Fibroblast of skin of left quadriceps (primary cell): ENCODE measurements around the gene SIK2.
A peak's percentile ranks its signal among the peaks of the same experiment; 100 is the strongest.
"Not testable (repeated sequence)": the region's sequence is repeated elsewhere in the genome, so short reads cannot be mapped to it uniquely, and the experiment has no call there.

ENCODE experiments used
- DNase-seq, 2 experiments: peaks; one replicate each; pipeline ENCODE4 v3.0.0-alpha.2; 2013; ENCODE audit warnings: low read depth in 2 of 2

The SIK2 gene

GRCh38 chr11:111657905-111658304 lies 55.7 kb downstream of the SIK2 start:
- not testable (repeated sequence) for DNase-seq

GRCh38 chr11:111658493-111658892 lies 56.2 kb downstream of the SIK2 start:
- not testable (repeated sequence) for DNase-seq

- no peak for DNase-seq
These were observed 57.2 kb downstream of the SIK2 start for GRCh38 chr11:111659201-111660115.

GRCh38 chr11:111660822-111661221 lies 58.6 kb downstream of the SIK2 start:
- no peak for DNase-seq

GRCh38 chr11:111663820-111664219 lies 61.6 kb downstream of the SIK2 start:
- no peak for DNase-seq

DNA sequence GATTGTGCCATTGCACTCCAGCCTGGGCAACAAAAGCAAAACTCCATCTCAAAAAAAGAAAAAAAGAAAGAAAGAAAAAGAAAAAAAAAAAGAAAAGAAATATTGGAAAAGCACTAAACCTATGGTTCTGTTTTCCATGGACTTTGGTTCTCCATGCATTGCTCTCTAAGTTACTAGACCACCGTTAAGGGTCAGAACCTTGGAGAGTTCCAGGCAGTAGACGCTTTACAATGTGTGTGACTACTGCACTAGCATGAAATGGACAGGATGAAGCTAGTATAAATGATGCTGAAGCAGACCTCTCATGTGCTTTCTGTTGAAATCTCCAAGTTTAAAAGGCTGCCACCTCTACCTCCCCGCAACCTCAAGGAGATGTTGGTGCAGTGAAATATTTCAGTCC lies 63.5 kb downstream of the SIK2 start:
- peak; percentile 42 to 43 for DNase-seq

- DNase-seq: no peak
These were observed 66.7 kb downstream of the SIK2 start for GRCh38 chr11:111668980-111669379.

- no peak for DNase-seq
These were observed 69.1 kb downstream of the SIK2 start for GRCh38 chr11:111671383-111671782.

GRCh38 chr11:111672949-111673348 lies 70.7 kb downstream of the SIK2 start:
- DNase-seq: no peak

- no peak for DNase-seq
These were observed 72.7 kb downstream of the SIK2 start for GRCh38 chr11:111674941-111675340.

- DNase-seq: no peak
These were observed 73.6 kb downstream of the SIK2 start for GRCh38 chr11:111675891-111676290.

DNA sequence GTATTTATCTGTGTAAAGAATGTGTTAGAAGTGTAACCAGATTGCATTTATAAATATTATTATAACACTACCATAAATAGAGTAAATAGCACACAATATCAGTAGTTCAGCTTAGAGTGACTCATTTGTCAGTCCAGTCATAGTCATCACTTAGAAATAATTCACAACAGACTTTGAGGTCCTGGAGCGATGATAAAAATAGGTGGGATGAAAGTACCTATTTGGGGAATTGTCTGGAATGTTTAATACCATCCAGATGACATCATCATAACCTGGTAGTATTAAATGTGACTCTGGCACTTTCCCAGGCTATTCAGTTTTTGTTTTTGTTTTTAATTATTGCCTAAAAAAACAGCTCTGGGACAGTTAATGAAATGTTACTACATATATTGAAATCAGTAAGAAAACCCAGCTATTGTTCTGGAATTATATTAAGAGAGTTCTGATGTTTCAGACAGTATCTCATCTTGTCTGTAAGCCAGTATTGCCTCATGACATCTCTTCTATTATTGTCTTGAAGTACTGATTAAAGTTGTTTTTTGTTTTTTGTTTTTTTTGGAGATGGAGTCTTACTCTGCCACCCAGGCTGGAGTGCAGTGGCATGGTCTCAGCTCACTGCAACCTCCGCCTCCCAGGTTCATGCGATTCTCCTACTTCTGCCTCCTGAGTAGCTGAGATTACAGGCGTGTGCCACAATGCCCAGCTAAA lies 74.8 kb downstream of the SIK2 start:
- no peak for DNase-seq

DNA sequence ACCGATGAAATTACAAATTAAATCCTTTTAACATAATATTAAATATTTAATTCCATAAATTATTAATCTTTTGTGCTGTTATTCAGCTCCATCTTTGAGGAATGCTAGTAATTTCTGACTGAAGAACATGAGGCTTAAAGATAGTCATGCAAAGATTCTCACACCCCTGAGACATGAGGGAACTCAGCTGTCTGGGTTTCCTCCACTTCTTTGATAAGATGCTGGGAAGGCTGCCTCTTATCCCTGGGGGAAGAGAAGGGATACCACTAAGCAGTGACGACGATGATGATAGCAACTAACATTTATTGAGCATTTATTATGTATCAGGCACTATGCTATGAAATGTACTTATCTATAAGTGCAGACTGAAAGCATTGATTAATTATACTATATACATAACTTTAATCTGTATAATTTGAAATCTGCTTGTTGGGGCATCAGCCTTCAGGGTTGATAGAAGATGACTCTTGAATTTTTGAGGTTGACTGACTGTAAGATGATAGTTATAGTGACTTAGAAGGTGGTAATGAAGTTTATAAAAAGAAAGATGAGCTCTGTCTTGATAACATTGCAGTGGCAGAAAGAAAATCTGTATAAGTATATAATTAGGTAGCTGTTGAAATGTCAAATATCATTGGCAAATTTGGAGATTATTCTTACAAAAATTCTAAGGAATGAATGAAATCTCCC lies 78.4 kb downstream of the SIK2 start:
- DNase-seq: no peak

GRCh38 chr11:111683806-111684205 lies 81.6 kb downstream of the SIK2 start:
- DNase-seq: no peak

DNA sequence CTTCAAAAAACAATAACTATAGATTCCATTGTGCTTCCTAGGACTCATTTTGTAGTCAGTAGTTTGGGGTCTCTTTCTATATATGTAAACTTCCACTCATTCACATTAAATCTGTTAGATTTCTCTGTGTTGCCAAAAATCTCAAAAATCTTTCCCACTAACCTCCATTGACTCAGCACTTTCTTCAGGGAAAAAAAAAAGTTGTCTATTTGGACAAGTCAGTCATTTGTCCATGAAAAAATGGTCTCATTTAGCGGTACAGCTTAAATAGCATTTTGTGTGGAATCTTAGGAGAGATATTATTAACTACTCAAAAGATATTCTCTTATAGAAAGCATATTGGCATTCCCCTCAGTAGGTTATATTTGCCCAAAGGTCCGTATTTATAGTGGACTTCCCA lies 82.0 kb downstream of the SIK2 start:
- DNase-seq: no peak

GRCh38 chr11:111688013-111688412 lies 85.8 kb downstream of the SIK2 start:
- no peak for DNase-seq

DNA sequence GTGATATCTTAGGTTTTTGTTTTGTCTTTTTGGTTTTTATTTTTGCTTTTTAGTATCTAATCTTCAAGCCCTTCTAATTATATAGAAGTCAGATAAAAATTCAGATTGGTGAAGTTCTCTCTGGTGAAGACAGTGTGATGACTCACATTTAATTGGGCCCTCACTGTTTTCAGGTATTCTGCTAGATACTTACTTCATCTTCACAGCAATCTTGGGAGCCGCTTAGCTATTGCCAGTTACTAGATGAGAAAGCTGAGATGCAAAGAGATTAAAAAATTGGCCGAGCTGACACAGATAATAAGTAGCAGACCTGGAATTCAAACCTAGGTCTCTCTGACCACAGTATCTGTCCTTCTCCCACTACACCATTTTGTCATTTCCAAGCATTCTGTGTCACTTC lies 88.9 kb downstream of the SIK2 start:
- DNase-seq: no peak

- DNase-seq: no peak
These were observed 89.5 kb downstream of the SIK2 start for GRCh38 chr11:111691741-111692140.

DNA sequence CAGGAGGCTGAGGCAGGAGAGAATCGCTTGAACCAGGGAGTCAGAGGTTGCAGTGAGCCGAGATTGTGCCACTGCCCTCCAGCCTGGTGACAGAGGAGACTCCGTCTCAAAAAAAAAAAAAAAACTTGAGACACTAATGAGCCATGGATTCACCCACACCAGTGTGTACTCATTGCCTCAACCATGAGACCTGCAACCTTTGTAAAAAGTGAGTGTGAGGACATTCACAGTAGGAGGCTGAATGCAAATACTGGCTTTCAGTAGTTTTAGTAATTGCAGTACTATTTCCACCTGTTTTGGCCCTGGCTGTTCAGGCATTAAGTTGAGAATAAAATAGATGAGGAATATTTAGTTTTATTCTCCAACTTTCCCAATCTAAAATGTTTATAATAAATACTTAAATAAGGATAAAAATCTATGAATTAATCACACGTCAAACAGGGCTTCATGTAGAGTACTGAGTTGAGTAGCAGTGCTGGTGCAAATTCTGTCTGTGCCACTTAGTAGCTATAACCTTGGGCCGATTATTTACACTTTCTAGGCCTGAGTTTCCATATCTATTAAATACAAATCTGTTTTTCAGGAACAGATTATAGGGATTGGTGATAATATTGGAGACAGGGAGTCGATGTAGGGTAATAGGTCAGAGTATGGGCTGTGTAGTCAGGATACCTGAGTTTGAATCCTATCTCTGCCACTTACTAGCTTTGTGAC lies 91.1 kb downstream of the SIK2 start:
- no peak for DNase-seq

DNA sequence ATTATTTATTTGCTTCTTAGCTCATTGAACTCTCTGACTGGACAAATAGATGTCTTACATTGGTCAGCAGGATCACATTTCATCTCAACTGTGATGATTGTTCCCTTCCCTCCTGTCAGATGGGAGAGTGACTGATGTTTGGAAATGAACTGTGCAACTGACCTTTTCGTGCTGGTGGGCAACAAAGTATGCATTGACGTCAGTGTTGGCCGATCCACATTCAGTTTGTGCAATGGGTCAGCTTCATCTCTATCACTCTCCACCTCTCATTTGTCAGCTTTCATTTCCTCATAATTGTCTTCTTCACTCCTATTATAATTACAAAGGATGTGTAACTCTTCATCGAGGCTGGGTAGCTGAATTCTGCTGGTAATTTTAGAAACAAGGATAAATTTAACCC lies 92.6 kb downstream of the SIK2 start:
- peak; percentile 60 to 64 for DNase-seq

GRCh38 chr11:111696556-111696955 lies 94.3 kb downstream of the SIK2 start:
- DNase-seq: no peak

DNA sequence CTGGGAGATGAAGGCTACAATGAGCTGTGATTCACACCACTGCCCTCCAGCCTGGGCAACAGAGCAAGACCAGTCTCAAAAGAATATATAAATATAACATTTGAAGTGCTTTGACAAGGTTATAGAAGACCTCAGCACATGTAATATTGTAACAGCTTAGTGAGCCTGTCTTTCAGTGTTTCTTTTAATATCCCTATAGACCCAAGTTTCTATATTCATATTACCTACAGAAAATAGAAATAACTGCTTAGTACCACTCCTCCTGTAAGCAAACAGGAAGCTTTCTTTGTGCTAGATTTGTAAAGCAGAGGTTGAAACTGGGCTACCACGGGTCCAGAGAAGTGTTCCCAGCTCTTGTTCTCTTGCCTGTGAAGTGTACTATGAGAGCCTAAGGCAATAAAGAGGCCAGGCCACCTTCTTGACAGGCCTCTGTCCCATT lies 95.7 kb downstream of the SIK2 start:
- no peak for DNase-seq
